Ishikawa (cell line): ENCODE data around the gene LETM1.
A peak's percentile ranks its signal among the peaks of the same experiment; 100 is the strongest.

Experiments
- CEBPB ChIP-seq: IDR thresholded peaks from 2 replicates; pipeline ENCODE4 v1.6.1; 2012
- CREB1 ChIP-seq: IDR thresholded peaks from 2 replicates; pipeline ENCODE4 v1.6.1; 2012; ENCODE audit warnings: low read depth
- EGR1 ChIP-seq: IDR thresholded peaks from 2 replicates; pipeline ENCODE4 v1.6.1; 2012
- EP300 ChIP-seq: IDR thresholded peaks from 2 replicates; pipeline ENCODE4 v1.6.1; 2012; ENCODE audit warnings: borderline replicate concordance
- FOXM1 ChIP-seq: IDR thresholded peaks from 2 replicates; pipeline ENCODE4 v1.6.1; 2012; ENCODE audit warnings: low read depth, borderline replicate concordance
- NFIC ChIP-seq: IDR thresholded peaks from 2 replicates; pipeline ENCODE4 v1.6.1; 2012
- RAD21 ChIP-seq: IDR thresholded peaks from 2 replicates; pipeline ENCODE4 v1.6.1; 2012; ENCODE audit warnings: low read depth
- TAF1 ChIP-seq: IDR thresholded peaks from 2 replicates; pipeline ENCODE4 v1.6.1; 2012; ENCODE audit warnings: low read depth, mild to moderate bottlenecking
- TCF12 ChIP-seq: IDR thresholded peaks from 2 replicates; pipeline ENCODE4 v1.6.1; 2012; ENCODE audit warnings: low read depth
- TEAD4 ChIP-seq: IDR thresholded peaks from 2 replicates; pipeline ENCODE4 v1.6.1; 2012
- YY1 ChIP-seq: IDR thresholded peaks from 2 replicates; pipeline ENCODE4 v1.6.1; 2012; ENCODE audit warnings: low read depth
- ZBTB7A ChIP-seq: IDR thresholded peaks from 2 replicates; pipeline ENCODE4 v1.6.1; 2012; ENCODE audit warnings: low read depth
- TF ChIP-seq, protein P1 (sequence below): IDR thresholded peaks from 2 replicates; pipeline ENCODE4 v1.6.1; 2012
- TF ChIP-seq, protein P2 (sequence below): IDR thresholded peaks from 2 replicates; pipeline ENCODE4 v1.6.1; 2012; ENCODE audit warnings: low read depth, mild to moderate bottlenecking
- TF ChIP-seq, protein P3 (sequence below): IDR thresholded peaks from 2 replicates; pipeline ENCODE4 v1.6.1; 2012

LETM1 gene

DNA sequence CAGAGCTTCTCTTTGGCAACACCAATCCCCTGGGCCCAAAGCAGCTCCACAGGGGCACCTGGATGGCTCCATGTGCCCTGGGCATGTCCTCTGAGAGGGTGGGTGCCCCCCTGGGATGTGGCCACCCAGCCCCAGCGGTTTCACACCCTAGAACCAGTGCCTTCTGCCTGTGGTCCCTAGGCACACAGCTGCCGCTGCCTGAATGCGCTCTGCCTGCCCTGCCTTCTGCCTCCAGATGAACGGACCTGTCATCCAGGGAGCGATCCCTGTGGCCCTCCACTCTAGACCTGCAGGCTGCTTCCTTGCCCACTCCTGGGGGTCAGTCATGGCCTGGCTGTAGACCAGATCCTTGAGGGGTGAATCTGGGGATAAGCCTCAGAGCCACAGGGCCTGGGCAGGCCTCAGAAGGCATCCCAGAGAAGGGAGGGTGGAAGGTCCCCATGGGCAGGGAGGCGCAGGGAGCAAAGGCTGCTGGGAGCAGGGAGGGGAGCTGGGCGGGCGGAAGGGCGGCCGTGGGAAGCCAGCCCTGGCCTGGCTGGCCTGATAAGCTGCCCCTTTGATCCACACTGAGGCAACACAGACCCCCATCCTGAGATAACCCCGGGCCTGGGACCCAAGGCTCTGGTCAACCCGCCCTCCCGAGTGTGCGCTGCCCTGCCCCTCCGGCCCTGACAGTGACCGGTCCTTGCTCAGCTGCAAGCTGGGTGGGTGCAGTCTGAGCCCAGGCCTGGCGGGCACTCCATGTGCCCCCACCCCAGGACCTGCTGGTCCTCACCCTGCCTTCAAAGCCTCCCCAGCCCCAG, 71.0 kb downstream of the LETM1 start:
- TF ChIP-seq CREB1 (no peak), YY1 (no peak), TAF1 (no peak), EP300 (no peak), TCF12 (no peak), EGR1 (no peak), FOXM1 (no peak), NFIC (no peak), RAD21 (no peak), ZBTB7A (no peak), TEAD4 (no peak)
- TF ChIP-seq, protein P1, sequence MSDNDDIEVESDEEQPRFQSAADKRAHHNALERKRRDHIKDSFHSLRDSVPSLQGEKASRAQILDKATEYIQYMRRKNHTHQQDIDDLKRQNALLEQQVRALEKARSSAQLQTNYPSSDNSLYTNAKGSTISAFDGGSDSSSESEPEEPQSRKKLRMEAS = no peak
- TF ChIP-seq, protein P2, sequence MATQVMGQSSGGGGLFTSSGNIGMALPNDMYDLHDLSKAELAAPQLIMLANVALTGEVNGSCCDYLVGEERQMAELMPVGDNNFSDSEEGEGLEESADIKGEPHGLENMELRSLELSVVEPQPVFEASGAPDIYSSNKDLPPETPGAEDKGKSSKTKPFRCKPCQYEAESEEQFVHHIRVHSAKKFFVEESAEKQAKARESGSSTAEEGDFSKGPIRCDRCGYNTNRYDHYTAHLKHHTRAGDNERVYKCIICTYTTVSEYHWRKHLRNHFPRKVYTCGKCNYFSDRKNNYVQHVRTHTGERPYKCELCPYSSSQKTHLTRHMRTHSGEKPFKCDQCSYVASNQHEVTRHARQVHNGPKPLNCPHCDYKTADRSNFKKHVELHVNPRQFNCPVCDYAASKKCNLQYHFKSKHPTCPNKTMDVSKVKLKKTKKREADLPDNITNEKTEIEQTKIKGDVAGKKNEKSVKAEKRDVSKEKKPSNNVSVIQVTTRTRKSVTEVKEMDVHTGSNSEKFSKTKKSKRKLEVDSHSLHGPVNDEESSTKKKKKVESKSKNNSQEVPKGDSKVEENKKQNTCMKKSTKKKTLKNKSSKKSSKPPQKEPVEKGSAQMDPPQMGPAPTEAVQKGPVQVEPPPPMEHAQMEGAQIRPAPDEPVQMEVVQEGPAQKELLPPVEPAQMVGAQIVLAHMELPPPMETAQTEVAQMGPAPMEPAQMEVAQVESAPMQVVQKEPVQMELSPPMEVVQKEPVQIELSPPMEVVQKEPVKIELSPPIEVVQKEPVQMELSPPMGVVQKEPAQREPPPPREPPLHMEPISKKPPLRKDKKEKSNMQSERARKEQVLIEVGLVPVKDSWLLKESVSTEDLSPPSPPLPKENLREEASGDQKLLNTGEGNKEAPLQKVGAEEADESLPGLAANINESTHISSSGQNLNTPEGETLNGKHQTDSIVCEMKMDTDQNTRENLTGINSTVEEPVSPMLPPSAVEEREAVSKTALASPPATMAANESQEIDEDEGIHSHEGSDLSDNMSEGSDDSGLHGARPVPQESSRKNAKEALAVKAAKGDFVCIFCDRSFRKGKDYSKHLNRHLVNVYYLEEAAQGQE = no peak
- TF ChIP-seq, protein P3, sequence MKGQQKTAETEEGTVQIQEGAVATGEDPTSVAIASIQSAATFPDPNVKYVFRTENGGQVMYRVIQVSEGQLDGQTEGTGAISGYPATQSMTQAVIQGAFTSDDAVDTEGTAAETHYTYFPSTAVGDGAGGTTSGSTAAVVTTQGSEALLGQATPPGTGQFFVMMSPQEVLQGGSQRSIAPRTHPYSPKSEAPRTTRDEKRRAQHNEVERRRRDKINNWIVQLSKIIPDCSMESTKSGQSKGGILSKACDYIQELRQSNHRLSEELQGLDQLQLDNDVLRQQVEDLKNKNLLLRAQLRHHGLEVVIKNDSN = no peak

DNA sequence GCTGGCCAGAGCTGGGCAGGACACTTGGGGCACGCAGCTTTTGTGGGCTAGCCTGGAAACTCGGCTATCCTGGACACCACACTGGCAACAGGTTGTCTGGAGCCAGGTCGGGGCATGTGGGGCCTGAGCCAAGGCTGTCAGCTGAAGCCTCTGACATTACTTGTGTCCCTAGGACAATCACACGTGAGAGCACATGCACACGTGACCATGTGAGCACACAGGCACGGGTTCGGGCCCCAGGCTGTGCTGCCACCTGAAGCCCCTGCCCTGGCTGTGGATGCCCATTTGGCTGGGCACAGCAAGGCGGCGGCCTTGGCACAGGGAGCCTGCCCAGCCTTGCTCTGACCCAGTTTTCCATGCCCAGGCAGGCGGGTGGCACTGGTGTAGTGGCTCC, 71.6 kb downstream of the LETM1 start:
- TF ChIP-seq, protein P2 = no peak
- TF ChIP-seq ZBTB7A (no peak), RAD21 (no peak), EP300 (no peak), TCF12 (no peak), CREB1 (no peak), TEAD4 (no peak), NFIC (no peak), FOXM1 (no peak)
- TF ChIP-seq, protein P1 = no peak

DNA sequence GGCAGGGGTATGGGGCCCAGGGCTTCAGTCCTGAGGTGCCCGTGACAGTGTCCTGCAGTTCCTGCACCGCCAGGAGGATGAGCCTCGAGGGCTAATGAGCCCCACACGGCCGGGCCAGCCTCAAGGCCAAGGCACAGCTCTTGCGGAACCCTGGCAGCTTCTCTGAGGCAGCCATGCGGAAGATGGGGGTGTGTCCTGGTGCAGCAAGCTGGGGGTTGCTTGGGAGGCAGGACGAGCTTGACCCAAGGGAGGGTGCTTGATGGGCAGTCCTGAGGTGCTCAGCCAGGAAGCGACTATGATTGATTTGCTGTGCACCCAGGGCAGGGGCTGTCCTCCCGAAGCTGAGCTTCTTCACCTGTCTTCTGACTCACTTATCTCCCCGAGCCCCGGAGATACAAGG, 72.0 kb downstream of the LETM1 start:
- no peak for TF ChIP-seq YY1
- no peak for TF ChIP-seq NFIC
- TF ChIP-seq FOXM1 = no peak
- TF ChIP-seq, protein P1 = peak; percentile 75
- TF ChIP-seq ZBTB7A = no peak
- TF ChIP-seq TCF12 = no peak
- TF ChIP-seq, protein P3 = no peak
- no peak for TF ChIP-seq TEAD4
- TF ChIP-seq CREB1 = no peak

DNA sequence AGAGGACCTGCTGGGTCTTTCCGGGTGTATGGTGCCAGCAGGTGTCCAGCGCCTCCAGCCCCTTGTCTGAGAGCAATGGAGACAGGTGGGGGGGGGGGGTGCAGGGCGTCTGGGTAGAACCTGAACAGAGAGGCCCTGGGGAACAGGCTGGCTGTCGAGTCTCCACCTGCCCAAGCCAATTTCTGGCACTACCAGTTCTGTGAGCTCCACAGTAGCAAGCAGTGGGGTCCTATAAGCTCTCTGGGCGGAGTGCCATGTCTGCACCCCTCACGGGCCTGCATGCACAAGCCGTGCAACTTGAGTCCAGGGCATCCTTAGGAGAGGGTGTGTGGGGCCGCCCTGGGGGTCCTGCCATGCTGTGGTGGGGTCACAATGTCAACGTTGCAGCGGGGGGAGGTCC, 72.9 kb downstream of the LETM1 start:
- TF ChIP-seq EP300 (no peak), RAD21 (no peak), TAF1 (no peak), FOXM1 (no peak), TEAD4 (no peak), CEBPB (no peak), EGR1 (no peak), ZBTB7A (no peak; the same call in 1 of the 2 replicates), TCF12 (no peak), CREB1 (no peak), NFIC (no peak), YY1 (no peak)
- TF ChIP-seq, protein P3 = no peak
- TF ChIP-seq, protein P2 = no peak
- TF ChIP-seq, protein P1 = no peak
